Measurements from ENCODE around the gene SOX12.
"Not testable (repeated sequence)": the region's sequence is repeated elsewhere in the genome, so short reads cannot be mapped to it uniquely, and the experiment has no call there.

The SOX12 gene

DNA sequence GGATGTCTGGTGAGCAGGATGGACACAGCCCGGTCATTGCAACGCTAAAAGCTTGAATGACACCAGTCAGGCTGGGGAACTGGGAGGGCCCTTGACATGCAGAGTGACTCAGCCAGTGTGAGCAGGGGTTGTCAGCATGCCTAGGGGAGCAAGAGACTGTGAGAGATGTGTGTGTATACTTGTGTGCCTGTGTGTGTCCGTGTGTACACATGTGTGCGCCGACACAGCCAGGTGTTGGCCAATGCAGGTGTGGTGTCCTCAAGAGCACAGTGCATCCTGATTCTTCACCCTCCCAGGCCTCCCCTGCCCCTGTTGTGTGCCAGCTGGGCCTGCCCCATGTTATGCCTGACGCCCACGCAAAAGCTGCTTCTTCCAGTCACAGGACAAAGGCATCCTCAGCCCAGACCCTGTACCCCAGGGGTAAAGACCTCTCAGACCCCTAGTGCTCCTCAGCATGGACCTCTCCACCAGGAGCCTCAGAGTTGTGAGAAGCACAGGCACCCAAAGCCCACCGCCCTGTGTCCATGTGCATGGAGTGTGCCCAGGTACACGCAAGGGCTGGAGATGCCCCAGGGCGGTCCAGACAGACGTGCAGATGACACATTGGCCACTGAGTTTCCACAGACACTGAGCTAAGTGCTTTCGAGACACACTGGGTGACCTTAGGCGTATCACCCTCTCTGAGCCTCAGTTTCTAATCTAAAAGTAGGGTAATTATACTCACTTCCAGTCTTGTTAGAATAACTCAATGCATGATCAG lies 38.1 kb downstream of the SOX12 start:
- DNase-seq, result no peak

DNA sequence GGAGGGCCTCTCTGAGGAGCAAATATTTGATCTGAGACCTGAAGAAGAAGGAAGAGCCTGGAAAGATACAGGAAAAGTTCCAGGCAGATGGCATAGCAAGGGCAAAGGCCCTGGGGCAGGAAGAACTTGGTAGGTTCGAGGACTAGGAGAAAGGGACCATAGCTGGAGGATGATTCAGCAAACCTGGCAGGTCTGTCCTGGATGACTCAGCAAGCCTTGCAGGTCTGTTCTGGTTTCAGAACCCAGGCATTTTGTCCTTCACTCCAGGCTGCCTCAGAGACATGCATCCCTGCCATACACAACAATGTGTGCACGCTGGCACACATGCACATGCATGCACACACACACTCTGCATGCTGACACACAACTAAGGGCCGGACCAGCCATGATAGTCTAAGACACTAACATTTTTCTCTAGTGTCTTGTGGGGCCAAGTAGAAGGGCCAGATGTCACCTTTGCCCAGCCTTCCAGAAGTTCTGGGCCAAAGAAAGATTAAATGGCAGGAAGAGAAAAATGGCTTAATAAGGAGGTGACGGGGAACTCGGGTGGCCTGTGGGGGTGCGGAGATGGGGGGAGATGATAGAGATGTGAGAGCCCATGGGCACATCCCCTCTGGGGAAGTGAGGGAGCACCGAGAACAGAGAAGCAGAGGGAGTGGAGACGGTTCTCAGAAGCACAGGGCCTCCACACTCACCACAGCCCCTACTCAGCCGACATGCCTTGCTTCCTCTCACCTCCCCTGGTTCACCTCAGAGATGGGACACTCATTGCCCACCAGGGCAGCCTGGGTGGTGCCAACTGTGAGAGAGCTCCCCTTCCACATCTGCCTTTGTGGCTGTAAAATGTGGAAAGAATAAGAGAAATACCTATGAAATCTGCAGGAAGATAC lies 39.8 kb downstream of the SOX12 start:
- DNase-seq, result no peak

DNA sequence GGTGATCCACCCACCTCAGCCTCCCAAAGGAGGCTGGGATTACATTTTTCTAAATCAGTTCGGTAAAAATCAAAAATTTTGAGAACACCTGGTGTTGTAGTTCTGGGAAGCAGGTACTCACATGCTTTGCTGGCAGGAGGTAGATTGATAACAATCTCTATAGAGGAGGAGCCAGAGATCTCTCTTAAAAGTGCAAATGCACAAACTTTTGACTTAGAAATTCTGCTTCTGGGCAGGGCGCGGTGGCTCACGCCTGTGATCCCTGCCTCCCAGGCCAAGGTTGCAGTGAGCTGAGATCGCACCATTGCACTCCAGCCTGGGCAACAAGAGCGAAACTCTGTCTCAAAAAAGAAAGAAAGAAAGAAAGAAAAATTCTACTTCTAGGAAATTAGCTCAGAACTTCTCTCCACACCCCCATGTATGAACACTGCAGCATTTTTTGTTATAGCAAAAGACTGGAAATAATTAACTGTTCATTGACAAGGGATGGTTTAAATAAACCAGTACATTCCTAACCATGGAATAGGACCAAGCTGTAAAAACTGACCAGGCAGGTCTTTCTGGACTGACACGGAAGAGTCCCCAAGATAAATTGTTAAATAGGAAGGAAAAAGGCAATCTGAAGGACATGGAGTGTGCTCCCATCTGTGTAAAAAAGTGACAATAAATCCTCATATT lies 40.8 kb downstream of the SOX12 start:
- no peak for DNase-seq

DNA sequence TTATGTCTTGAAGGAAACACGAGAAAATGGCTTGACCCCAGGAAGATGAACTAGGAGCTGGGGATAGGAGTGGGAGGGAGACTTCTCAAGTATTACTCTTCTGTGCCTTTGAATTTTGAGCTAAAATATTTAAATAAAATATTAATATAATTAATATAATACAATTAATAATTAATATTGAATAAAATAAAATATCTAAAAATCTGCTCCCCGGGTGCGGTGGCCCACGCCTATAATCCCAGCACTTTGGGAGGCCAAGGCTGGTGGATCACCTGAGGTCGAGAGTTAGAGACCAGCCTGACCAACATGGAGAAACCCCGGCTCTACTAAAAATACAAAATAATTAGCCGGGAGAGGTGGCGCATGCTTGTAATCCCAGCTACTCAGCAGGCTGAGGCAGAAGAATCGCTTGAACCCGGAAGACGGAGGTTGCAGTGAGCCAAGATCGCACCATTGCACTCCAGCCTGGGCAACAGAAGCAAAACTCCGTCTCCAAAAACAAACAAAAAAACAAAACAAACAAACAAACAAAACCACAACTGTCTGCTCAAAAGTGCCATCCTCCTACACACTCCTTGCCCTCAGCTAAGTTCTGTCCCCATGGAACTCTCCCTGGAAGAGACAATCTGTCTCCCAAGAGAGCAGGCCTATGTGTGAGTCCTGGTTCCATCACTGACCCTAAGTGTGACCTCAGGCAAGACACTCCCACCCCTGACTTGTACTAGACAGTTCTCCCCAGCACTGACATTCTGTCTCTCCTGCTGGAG lies 41.5 kb downstream of the SOX12 start:
- DNase-seq, result no peak

DNA sequence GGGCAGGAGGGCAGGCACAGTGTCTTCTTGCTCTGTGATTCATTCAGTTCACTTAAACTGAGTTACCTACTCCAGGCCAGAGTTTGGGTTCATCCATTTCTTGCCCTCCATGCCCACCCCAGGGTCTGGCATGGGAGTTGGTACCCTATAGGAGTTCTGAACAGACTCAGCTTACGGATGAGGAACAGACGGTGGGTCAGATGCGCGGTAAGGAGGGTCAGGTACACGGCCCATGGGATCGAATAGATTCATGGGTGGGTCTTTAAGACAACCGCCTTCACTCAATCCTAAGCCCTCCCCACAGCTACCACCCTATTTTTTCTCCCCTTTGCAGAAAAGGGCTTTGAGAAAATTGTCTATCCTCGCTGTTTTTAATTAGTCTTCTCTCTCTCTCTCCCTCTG lies 42.1 kb downstream of the SOX12 start:
- DNase-seq, result no peak

DNA sequence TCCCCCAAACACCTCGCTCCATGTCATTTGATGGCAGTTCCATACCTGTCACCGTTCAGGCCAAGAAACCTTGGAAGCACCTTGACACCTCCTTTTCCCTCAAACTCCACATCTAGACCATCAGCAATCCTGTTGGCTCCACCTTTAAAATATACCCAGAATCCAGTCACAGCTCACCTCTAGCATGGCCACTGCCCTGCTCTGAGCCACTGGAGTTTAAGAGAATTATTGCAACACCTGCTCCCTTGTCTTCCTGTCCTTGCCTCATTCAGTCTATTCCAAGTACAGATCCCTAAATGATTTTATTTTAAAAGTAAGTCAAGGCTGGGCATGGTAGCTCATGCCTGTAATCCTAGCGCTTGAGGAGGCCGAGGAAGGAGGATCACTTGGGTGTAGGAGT lies 43.6 kb downstream of the SOX12 start:
- no peak for DNase-seq

DNA sequence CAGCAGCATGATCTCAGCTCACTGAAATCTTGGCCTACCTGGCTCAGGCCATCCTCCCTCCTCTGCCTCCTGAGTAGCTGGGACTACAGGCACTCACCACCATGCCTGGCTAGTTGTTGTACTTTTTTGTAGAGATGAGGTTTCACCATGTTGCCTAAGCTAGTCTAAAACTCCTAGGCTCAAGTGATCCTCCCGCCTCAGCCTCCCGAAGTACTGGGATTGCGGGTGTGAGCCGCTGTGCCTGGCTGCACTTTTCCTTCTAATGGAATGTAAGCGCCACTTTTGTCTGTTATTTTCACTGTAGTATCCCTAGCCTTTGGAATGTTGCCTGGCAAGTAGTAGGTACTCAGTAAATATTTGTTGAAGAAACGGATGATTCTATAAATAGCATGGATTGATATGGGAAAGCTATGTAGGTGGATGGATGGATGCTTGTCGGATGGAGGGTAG lies 44.8 kb downstream of the SOX12 start:
- no peak for DNase-seq

DNA sequence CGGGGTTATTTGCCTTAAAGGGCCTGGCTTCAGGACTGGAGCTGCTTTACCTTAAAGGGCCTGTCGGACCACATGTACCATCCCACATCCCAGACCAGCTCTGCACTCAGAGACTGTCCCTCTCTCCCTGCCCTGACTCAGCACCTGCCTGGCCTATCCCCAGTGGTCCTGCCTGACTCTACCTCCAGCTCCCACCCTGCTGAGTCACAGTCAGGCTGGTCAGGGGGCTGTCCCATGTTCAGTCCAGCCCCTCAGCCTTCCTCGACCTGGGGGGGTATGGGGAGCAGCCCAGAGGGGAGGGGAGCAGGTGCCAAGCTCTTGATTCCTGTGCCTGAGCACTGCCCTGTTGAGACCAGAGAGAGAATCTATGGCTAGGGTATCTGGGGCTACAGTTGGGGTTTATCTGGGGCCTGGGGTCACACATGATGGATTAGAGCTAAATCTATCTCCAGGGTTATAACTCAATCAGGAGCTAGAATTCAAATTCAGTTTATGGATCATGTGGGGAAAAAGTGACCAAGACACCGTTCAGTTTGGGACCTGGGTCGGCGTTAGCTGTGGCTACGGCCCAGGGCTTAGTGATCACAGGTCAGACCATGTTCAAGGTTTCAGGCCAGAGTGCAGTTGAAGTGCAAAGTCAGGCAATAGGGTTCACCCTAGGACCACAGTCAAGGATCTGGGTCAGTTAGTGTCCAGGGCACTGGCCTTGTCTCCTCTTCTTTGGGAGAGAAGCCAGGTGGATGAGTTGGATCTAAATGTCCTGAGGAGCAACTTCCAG lies 45.8 kb downstream of the SOX12 start:
- DNase-seq, result no peak

DNA sequence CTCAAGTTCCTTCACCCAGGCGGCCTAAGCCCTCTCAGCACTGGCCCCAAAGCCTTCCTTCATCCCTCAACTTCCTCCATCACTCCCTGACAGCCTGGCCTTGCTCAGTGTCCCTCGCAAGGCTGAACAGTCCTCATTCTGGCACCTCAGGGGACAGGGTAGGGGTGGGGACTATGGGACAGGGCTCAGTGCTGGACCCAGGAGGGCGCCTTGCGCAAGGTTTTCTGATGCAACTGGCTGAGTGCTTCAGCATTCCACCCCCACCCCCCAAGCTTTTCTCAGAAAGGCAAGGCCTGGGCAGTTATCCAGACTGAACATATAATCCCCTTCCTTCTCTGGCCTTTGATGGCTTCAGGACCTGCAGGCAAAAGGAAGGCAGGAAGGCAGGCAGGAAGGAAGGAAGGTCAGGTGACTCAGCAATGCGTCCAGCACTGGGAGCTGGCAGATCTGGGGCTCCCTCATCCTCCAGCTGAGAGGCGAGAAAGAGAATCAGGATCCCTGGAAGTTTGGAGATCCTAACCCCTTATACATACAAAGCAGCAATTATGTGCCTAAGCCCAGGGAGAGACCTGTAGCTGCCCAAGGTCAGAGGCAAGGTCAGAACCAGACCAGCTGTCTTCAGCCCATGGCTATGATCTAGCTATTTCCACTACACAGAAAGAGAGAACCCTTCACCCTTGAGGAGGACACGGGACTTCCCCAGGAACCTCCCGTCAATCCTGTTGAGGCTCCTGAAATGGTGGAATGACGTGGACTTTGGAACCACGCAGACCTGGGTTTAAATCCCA lies 46.6 kb downstream of the SOX12 start:
- no peak for DNase-seq

DNA sequence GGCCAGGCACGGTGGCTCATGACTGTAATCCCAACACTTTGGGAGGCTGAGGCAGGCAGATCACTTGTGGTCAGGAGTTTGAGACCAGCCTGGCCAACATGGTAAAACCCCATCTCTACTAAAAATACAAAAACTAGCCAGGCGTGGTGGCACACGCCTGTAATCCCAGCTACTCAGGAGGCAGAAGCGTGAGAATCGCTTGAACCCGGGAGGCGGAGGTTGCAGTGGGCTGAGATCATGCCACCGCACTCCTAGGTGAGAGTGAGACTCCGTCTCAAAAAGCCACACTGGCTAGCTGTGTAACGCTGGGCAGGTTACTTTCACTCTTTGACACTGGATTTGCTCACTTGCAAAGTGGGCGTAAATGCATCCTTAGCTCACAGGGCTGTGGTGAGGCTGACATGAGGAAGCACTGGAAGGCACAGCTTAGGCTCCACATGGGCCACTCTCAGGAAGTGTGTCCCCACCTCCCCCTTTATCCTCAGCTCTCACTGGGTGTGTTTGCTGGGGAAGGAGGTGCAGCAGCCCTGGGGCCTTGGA lies 47.3 kb downstream of the SOX12 start:
- not testable (repeated sequence) for DNase-seq

DNA sequence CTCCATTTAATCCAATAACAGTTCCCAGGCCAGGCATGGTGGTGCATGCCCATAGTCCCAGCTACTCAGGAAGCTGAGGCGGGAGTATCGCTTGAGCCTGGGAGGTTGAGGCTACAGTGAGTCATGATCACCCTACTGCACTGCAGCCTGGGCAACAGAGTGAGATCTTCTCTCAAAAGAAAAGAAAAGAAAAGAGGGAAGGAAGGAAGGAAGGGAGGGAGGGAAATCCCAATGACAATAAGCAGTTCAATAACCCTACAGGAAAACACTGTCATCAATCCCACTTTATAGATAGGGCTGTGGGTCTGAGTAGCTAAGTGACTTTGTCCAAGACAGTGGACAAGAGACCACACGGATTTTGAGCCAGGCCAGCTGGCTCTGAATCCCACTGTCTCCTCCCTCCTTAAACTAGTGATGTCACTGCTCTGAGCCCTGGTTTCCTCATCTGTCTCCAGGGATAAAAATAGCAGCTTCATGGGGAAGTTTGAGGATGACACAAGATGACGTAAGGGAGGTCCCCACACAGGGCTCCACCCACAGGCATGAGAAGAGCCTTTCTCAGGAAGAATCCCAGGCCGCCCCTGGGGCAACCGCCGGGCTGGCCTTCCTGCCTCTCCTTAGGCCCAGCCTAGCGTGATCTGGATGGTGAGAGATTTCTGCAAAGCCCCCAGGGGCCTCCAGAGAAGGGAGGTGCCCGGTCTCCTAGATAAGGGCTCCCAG lies 48.0 kb downstream of the SOX12 start:
- no peak for DNase-seq

DNA sequence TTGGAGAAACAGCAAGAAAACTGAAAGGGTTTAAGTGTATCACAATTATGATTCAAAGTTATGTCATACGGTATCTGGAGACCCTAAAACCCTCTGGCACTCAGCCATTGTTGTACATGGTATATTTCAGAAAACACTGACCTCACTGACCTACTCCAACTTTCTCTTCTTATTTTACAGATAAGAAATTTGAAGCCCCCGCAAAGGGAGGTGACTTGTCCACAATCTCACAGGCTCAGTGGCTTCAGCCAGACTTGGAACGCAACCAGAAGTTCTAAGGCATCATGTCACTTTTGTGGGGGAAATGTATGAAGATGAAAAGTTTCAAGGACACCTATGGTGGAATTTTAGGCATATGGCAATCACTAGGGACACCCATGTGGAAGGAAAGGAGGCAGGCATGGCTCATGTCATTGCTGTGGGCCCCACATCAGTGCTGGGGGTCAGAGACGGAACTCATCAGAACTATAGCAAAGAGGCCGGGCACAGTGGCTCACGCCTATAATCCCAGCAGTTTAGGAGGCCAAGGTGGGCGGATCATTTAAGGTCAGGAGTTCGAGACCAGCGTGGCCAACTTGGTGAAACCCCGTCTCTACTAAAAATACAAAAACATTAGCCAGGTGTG lies 50.0 kb downstream of the SOX12 start:
- no peak for DNase-seq

DNA sequence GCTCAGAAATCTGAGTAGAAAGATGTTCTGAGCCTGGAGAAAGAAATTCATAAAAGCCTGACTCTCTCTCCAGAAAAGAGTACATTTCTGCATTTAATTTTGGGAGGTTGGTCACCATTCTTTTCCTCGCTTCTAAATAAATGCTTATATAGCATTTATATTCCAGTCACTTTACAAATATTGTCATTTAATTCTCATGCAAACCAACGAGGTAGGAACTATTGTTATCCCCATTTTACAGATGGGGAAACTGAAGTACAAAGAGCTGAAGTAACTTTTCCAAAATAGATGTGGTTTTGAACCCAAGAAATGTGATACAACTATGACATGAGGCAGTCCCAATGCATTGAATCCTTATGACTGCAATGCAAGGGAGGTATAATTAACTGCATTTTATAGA lies 50.7 kb downstream of the SOX12 start:
- DNase-seq, result no peak

DNA sequence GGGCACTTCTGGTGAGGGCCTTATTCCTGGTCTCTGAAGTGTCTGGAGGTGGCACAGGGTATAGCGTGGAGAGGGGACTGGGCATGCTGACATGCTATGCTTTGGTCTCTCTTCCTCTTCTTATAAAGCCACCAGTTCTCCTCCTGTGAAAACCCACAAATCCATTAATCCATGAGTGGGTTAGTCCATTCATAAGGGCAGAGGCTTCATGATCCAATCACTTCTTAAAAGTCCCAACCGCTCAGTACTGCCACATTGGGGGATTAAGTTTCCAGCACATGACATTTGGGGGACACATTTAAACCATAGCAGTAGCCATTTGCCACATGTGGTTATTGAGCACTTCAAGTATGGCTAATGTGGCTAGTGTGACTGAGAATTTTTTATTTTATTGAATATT lies 51.4 kb downstream of the SOX12 start:
- no peak for DNase-seq

DNA sequence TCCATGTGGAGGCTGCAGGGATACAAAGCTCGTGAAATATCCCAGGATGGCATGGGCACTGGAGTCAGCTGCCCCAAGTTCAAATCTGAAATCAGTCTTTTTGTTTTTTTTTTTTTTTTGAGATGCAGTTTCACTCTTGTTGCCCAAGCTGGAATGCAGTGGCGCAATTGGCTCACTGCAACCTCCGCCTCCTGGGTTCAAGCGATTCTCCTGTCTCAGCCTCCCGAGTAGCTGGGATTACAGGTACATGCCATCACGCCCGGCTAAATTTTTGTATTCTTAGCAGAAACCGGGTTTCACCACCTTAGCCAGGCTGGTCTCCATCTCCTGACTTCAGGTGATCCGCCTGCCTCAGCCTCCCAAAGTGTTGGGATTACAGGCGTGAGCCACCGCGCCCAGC lies 52.2 kb downstream of the SOX12 start:
- not testable (repeated sequence) for DNase-seq

DNA sequence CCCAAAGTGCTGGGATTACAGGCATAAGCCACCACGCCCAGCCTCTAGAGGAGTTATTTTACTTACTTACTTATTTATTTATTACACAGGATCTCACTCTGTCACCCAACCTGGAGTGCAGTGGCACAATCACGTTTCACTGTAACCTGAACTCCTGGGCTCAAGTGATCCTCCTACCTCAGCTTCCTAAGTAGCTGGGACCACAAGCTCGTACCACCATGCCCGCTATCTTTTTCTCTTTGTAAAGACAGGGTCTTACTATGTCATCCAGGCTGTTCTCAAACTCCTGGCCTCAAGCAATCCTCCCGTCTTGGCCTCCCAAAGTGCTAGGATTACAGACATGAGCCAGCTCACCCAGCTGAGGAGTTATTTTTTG lies 53.6 kb downstream of the SOX12 start:
- DNase-seq, result no peak
